Stimulated activated CD4-positive, alpha-beta T cell treated with anti-CD3 and anti-CD28 coated beads, Interleukin-2, amount 100 ng/mL, for 24 hours (primary cell): ENCODE results near the gene TEX12.
A peak's percentile ranks its signal among the peaks of the same experiment; 100 is the strongest.
"Not testable (repeated sequence)": the region's sequence is repeated elsewhere in the genome, so short reads cannot be mapped to it uniquely, and the experiment has no call there.

Source experiments
- DNase-seq, 2 donors: peaks; one replicate each; pipeline ENCODE4 v3.0.0-alpha.2; 2020

The TEX12 gene

GRCh38 chr11:112165049-112165448, 2.1 kb upstream of the TEX12 start:
- DNase-seq = no peak

- no peak for DNase-seq
Measured at GRCh38 chr11:112166562-112166961, 610 bp upstream of the TEX12 start.

- no peak for DNase-seq
Measured at GRCh38 chr11:112172362-112172994, 5.3 kb downstream of the TEX12 start.

GRCh38 chr11:112173152-112173551, 6.0 kb downstream of the TEX12 start:
- no peak for DNase-seq

- DNase-seq = peak; percentile 47 to 51
Measured at GRCh38 chr11:112174789-112175598, 7.8 kb downstream of the TEX12 start, which contains the start of gene BCO2. BCO2 (plus strand) TSS chr11:112175512; CDS start chr11:112175602, 90 bp downstream.

GRCh38 chr11:112175599-112175952, 8.4 kb downstream of the TEX12 start:
- DNase-seq = no peak

GRCh38 chr11:112176077-112176476, 8.9 kb downstream of the TEX12 start:
- DNase-seq = no peak

- no peak for DNase-seq
Measured at GRCh38 chr11:112177589-112177988, 10.4 kb downstream of the TEX12 start.

- no peak for DNase-seq
Measured at GRCh38 chr11:112178428-112178827, 11.3 kb downstream of the TEX12 start.

GRCh38 chr11:112178936-112179335, 11.8 kb downstream of the TEX12 start:
- no peak for DNase-seq

GRCh38 chr11:112179601-112180000, 12.4 kb downstream of the TEX12 start:
- DNase-seq = no peak

- DNase-seq = no peak
Measured at GRCh38 chr11:112182867-112183266, 15.7 kb downstream of the TEX12 start.

GRCh38 chr11:112185883-112186282, 18.7 kb downstream of the TEX12 start:
- DNase-seq = no peak

GRCh38 chr11:112186304-112186703, 19.1 kb downstream of the TEX12 start:
- DNase-seq = no peak

GRCh38 chr11:112195113-112195512, 27.9 kb downstream of the TEX12 start:
- not testable (repeated sequence) for DNase-seq

GRCh38 chr11:112195951-112196351, 28.8 kb downstream of the TEX12 start:
- DNase-seq = no peak

- no peak for DNase-seq
Measured at GRCh38 chr11:112196519-112197087, 29.4 kb downstream of the TEX12 start.

- DNase-seq = not testable (repeated sequence)
Measured at GRCh38 chr11:112199101-112199500, 31.9 kb downstream of the TEX12 start.

- DNase-seq = no peak
Measured at GRCh38 chr11:112200252-112200651, 33.1 kb downstream of the TEX12 start.

- DNase-seq = no peak
Measured at GRCh38 chr11:112206071-112206470, 38.9 kb downstream of the TEX12 start.

- DNase-seq = no peak
Measured at GRCh38 chr11:112210890-112211289, 43.7 kb downstream of the TEX12 start.

GRCh38 chr11:112211536-112211935, 44.4 kb downstream of the TEX12 start:
- DNase-seq = no peak

GRCh38 chr11:112212290-112212689, 45.1 kb downstream of the TEX12 start:
- DNase-seq = no peak

GRCh38 chr11:112212710-112213109, 45.5 kb downstream of the TEX12 start:
- no peak for DNase-seq
